ENCODE data around the gene MIB2. TPM values are rescaled to one million over a fixed set of nuclear protein-coding genes. Genes with fewer than 3 reads are reported as not detected.

MIB2 gene
- 10 to 100 TPM; 32.6 to 51.6 TPM for total RNA-seq

DNA sequence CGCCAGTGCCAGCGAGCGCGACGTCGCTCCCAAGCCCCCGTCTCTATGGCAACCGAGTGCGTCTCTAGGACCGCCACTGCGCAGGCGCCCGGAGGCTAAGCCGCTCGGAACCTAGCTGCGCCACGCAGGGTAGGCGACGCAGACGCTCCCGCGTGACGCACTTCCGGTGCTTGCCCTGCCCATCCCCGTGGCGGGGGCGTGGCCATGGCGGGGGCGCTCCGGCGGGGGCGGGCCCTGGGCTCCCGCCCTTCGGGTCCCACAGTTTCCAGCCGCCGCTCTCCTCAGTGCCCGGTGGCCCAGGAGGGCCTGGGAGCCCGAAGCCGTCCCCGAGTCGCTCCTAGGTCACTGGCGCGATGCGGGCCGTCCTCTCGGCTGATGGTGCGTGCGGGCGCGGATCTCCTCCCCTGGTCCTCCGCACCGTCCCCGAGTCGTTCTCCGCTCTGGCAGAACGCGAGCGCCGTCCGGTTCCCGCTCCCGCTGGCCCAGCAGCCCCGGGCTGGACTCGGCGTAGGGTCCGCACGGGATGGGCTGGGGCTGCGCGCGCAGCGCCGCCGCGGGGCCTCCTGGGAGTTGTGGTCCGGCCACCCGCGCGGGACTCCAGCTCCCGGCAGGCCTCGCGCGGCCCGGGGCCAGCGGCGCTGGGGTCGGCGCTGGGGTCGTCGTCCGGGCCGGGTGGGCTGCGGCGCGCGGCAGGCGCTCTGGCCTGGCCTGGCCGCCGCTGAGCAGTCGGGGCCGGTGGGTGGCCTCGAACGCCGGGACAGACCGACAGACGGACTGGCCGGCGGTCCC lies at the start of gene MIB2:
TSS of gene MIB2 (plus strand) at position 245 of the 789 bp plus-strand sequence. CDS start 7,953 bp downstream, outside the sequence.

DNA sequence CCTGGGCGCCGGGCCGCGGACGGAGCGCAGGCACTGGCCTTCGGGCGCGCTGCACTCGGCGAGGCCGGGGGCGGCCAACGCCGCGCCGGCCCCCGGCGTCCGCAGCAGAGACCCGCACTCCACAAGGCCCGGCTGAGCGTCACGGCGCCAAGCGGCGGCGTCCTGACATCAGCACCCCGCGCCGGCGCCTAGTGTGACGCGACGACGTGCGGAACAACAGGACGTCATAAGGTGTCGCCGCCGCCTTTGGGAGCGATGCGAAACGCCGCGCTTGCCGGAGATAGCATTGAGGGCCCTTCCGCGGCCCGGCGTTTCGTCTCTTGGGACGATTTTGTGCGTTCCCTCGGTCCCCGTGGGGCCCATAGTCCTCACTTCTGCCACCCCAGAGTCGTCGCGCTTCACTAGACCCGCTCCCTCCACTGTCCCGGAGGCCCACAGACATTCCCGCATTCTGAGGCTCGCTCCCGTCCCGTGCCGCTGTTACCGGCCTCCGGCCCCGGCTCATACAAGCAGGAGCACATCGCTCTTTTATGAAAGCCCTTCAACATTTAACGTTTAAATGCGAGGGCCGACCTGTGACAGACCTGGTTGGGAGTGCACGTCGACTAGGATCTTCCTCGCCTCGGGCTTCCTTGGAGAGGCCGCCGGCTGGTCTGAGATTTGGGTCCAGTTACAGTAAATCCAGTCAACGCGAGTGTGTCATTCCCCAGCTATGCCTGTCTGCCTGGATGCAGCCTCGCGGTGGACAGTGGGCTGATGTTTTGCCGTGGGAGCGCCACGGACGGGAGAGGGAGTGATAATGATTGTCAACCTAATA lies 40.4 kb upstream of the MIB2 start, which contains the start of gene SSU72:
TSS of gene SSU72 (minus strand) at position 143 of the 817 bp plus-strand sequence. CDS start 306 bp downstream, outside the sequence.

DNA sequence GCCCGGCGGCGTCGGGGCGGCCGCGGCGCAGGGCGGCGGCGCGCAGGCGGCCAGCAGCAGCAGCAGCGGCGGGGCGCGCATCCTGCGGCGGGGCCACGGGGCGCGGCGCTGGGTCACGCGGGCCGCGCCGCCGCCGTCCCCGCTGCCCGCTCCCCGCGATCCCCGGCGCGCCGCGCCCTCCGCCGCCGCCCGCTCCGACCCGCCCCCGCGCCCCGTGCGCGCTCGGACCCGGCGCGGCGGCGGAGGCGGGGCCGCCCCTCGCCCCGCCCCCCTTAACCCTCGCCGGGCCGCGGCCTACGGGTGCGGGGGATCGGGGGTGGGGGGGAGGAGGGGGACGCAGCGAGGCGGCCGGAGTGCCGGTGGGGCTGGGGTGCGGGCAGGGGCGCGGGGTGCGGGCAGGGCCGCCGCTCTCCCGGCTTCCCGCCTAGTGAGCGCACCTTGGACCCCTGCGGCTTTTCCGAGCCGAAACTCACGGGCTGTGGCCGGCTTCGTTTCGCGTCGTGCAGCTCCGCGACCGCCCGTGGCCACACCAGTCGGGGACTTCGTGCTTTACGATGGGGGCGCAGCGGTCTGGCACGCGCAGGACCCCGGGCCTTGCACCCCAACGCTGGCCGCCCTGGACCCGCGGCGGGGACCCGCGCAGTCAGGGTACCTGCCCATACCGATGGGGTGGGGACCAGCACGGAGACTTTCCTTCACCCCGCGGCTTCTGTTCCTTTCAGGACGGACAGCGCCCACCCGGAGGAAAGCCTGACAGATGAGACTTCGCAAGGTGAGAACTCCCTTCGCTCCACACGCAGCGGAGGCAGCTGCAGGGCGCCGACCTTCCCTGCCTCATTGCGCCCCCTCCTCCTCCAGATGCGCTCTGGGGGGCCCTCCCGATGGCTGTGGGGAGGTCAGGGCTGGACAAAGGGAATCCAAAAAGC lies 15.1 kb upstream of the MIB2 start, which contains the start of gene FNDC10:
TSS of gene FNDC10 (minus strand) at position 201 of the 926 bp plus-strand sequence. CDS start at position 81, 120 bp downstream.

DNA sequence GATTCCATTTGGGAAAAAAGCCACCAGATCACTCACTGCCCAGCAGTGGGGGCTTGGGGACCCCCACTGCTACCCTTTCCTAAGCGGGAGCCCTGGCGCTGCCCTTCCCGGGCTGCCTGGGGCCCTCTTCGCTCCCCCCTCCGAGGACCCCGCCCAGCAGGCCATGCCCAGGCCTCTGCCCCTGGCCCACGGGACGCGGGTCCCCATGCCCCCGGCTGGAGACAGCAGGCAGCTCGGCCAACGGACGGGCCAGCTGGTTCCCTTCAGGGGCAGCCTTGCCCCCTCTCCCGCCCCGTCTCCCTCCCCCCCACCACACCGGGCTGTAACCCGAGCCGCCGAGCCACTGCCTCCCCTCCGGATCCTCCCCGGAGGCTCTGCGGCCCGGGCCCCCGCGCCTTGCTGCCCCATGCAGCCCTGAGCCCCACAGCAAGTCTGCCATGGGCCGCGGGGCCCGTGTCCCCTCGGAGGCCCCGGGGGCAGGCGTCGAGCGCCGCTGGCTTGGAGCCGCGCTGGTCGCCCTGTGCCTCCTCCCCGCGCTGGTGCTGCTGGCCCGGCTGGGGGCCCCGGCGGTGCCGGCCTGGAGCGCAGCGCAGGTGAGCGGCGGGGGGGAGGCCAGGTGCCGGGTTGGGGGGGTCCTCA lies 16.6 kb downstream of the MIB2 start, which contains the start of gene MMP23B:
TSS of gene MMP23B (plus strand) at position 392 of the 639 bp plus-strand sequence. CDS start at position 438, 46 bp downstream.

DNA sequence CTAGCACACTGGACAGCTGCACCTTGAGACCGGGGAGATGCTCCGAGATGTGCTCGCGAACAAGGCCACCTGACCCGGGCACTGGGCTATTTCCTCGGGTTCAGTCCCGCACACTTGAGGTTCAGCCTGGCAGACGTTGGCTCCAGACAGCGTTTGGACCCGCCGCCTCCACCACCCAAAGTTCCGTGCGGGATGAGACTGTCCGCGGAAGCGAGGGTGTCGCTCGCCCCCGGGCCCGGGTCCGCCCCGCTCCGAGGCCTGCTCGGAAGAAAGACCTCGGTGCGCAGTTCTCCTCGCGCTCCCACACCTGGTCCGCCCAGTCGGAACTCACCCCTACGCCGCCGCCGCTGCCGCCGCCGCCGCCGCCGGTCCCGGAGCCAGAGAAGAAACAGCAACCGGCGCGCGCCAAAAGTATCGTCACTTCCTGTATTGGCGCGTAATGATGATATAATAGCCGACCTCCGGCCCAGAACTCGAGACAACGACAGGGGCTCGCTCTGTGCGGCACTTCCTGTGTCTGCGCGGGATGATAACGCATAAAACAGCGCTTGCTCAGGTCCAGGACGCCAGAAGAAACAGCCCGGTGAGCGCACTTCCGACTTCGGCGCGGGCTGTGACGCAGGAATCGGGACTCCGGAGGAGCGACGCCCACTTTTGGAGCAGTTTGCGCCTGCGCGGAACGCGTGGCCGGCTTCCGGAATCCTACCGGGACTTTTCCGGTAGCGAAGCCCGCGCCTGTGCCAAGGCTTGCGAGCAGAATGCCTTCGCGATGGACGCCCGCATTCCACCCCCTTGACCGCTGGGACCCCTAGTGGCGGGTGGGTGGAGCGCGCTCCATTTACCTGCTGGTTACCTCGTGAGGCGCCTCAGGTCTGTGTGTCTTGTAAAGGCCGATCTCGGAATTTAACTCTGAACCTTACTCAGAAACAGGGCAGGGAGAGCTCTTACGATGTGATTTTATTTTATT lies 43.6 kb downstream of the MIB2 start, which contains the start of gene CDK11B:
TSS of gene CDK11B (minus strand) at position 422 of the 967 bp plus-strand sequence. CDS start 1,519 bp downstream, outside the sequence.

Other genes starting within 250 kb of the MIB2 start
- gene AURKAIP1, start 240.3 kb upstream of the MIB2 start, total RNA-seq = 100 to 1,000 TPM; 117 to 140 TPM
- 10 to 100 TPM; 63.9 to 72.3 TPM for gene CCNL2, start 216.2 kb upstream of the MIB2 start, total RNA-seq
- 100 to 1,000 TPM in 1 of 2 donors, 10 to 100 TPM in 1; 57.5 to 103 TPM for gene MRPL20, start 208.2 kb upstream of the MIB2 start, total RNA-seq
- gene ANKRD65, start 194.2 kb upstream of the MIB2 start, total RNA-seq = under 1 TPM in 1 of 2 donors, not detected in 1; under 0.01 TPM
- gene VWA1, start 179.8 kb upstream of the MIB2 start, total RNA-seq = 1 to 10 TPM; 2.4 to 4.3 TPM
- gene ATAD3C, start 165.8 kb upstream of the MIB2 start, total RNA-seq = not detected
- 10 to 100 TPM; 22.4 to 33.6 TPM for gene ATAD3B, start 143.7 kb upstream of the MIB2 start, total RNA-seq
- gene ATAD3A, start 103.3 kb upstream of the MIB2 start, total RNA-seq = 10 to 100 TPM; 32.0 to 42.0 TPM
- 1 to 10 TPM; 2.1 to 4.7 TPM for gene TMEM240, start 74.9 kb upstream of the MIB2 start, total RNA-seq
- 100 to 1,000 TPM; 141 to 177 TPM for gene SSU72, start 40.6 kb upstream of the MIB2 start, total RNA-seq
- 10 to 100 TPM in 1 of 2 donors, 1 to 10 TPM in 1; 7.3 to 20.0 TPM for gene FNDC10, start 15.4 kb upstream of the MIB2 start, total RNA-seq
- under 1 TPM; under 0.01 to 0.34 TPM for gene MMP23B, start 16.7 kb downstream of the MIB2 start, total RNA-seq
- 1 to 10 TPM; 4.1 to 6.0 TPM for gene CDK11B, start 43.5 kb downstream of the MIB2 start, total RNA-seq
- 10 to 100 TPM; 17.0 to 27.5 TPM for gene SLC35E2B, start 77.3 kb downstream of the MIB2 start, total RNA-seq
- 10 to 100 TPM in 1 of 2 donors, 1 to 10 TPM in 1; 8.3 to 10.3 TPM for gene CDK11A, start 108.9 kb downstream of the MIB2 start, total RNA-seq
- gene NADK, start 163.0 kb downstream of the MIB2 start, total RNA-seq = 10 to 100 TPM; 62.6 to 73.3 TPM